GM10266 (cell line): Measurements from ENCODE around the gene PPAN.

Experiments used
- DNase-seq: peaks from one replicate; pipeline ENCODE4 v3.0.0; 2012; ENCODE audit errors: extremely low spot score
- CTCF ChIP-seq: IDR thresholded peaks from 2 replicates; pipeline ENCODE4 v1.5.1; 2012; ENCODE audit warnings: mild to moderate bottlenecking, low read depth; ENCODE audit not compliant: control insufficient read depth, insufficient read depth; ENCODE audit errors: missing control alignments

PPAN gene

GRCh38 chr19:10155839-10156238 lies 49.7 kb downstream of the PPAN start:
- no peak for DNase-seq

GRCh38 chr19:10158071-10158470 lies 51.9 kb downstream of the PPAN start:
- no peak for TF ChIP-seq CTCF

More at GRCh38 chr19:10155839-10156238, 49.7 kb downstream of the PPAN start:
- TF ChIP-seq CTCF = no peak

GRCh38 chr19:10158485-10158884 lies 52.3 kb downstream of the PPAN start:
- no peak for TF ChIP-seq CTCF
- no peak for DNase-seq

More at GRCh38 chr19:10158071-10158470, 51.9 kb downstream of the PPAN start:
- no peak for DNase-seq

- no peak for DNase-seq
- TF ChIP-seq CTCF = no peak
Observed at GRCh38 chr19:10159610-10160009, 53.4 kb downstream of the PPAN start.
